Stimulated activated CD4-positive, alpha-beta T cell treated with anti-CD3 and anti-CD28 coated beads, Interleukin-15, amount 100 ng/mL, for 1 hour (primary cell): ENCODE data around the gene PTPDC1.
A peak's percentile ranks its signal among the peaks of the same experiment; 100 is the strongest.

Source experiments
- DNase-seq, 2 donors: peaks; one replicate each; pipeline ENCODE4 v3.0.0-alpha.2; 2020; ENCODE audit warnings: low read depth in 1 of 2, low spot score in 1 of 2

The PTPDC1 gene, protein sequence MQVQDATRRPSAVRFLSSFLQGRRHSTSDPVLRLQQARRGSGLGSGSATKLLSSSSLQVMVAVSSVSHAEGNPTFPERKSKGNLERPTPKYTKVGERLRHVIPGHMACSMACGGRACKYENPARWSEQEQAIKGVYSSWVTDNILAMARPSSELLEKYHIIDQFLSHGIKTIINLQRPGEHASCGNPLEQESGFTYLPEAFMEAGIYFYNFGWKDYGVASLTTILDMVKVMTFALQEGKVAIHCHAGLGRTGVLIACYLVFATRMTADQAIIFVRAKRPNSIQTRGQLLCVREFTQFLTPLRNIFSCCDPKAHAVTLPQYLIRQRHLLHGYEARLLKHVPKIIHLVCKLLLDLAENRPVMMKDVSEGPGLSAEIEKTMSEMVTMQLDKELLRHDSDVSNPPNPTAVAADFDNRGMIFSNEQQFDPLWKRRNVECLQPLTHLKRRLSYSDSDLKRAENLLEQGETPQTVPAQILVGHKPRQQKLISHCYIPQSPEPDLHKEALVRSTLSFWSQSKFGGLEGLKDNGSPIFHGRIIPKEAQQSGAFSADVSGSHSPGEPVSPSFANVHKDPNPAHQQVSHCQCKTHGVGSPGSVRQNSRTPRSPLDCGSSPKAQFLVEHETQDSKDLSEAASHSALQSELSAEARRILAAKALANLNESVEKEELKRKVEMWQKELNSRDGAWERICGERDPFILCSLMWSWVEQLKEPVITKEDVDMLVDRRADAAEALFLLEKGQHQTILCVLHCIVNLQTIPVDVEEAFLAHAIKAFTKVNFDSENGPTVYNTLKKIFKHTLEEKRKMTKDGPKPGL

GRCh38 chr9:94084314-94084713, at the start of gene PTPDC1:
TSS of gene PTPDC1 (plus strand) at chr9:94084464. CDS start at chr9:94084531, 67 bp downstream.
- DNase-seq, result no peak

DNA sequence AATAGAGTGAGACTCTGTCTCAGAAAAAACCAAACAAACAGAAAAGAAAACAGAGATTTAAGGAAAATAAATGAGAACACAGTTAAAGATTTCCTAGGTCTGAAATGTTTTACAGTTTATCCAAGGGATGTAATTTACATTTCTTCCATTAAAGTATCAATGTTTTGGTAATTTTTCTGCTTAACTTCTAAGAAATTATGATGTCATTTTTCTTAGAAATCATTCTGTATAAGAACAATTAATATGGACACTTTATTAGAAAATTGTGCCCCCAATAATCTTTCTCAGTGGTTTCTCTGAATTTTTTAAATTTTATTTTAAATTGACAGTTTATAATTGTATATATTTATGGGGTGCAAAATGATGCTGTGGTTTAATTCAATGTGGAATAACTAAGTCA, 49.8 kb upstream of the PTPDC1 start:
- DNase-seq, result no peak

DNA sequence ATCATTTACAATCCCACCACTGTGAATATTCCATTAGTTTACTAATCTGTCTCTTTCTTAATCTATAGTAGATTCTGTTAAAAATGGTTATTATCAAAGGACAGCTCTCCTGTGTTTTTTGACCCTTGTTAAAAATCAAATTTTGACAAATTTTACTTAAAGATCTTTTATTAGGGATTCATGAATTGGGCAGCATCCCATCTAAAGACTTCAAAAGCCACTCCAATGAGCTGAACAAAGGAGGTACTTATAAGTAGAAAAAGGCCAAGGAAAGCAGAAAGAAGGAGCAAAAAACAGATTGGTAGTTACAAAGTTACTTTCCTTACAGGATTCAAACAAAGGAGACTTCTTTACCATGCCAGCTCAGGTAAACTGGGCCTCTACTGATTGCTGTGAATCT, 44.5 kb upstream of the PTPDC1 start:
- DNase-seq, result no peak

- no peak for DNase-seq
Observed at GRCh38 chr9:94042516-94043360, 41.5 kb upstream of the PTPDC1 start.

GRCh38 chr9:94054716-94055115, 29.5 kb upstream of the PTPDC1 start:
- DNase-seq, result no peak

DNA sequence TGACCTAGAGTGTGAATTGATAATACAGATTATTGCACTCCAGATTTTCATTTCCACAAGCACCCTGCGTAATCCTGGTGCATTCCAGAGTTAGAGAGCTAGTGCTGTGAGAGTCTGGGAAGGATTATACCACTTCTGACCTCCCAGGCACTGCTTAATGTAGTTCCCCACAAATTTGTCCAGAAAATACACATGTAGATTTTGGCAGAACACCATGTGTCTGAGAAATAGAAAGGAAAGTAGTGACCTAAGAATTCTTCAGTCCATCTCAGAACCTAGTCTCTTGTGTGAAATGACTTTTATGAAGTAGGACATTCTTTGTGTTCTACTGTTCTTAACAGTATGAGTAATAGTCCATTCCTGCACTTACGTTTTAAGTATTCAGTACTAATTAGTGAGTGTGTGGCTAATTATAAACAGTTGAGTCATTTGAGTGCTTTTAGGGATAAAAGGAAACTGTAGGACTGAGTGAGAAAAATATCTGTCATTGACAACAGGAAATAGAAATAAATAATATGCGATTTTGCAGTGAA, 27.8 kb upstream of the PTPDC1 start:
- DNase-seq, result no peak

DNA sequence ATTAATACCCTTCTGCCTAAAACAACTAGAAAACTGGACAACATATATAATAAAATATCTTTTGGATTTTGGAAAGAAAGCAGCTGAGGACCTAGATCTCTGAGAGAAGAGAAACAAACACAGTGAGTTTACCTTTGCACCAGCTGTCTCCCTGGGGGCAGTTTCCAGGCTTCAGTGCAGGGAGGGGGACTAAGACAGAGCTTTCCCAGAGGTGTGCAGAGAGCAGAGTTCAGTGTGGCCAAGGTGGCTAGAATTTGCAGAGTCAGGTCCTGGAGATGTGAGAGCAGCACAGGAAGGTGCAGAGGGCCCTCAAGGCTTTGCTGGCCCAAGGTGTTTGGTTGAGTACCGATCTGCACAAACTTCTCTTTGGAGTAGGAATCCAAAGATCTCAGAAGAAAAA, 26.3 kb upstream of the PTPDC1 start:
- DNase-seq, result no peak

- DNase-seq, result no peak
Observed at GRCh38 chr9:94061864-94062263, 22.4 kb upstream of the PTPDC1 start.

DNA sequence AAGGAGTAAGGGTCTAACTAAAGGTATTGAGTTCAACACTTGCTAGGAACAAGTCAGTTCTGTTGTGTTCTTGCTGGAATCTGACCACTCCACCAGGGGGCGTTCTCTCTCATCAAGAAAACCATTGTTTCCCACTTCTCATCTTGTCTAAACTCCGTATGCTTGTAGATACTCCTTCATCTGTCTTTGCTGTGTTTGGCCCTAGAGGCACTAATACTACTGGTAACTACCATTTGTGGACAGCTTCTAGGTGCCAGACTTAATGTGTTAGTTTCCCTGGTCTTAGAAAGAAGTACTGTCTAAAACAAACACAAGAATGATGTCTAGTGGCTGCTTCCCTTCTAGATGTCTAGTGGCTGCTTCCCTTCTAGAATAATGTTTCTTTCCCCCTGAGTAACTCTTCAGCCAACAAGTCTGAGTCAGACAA, 18.7 kb upstream of the PTPDC1 start:
- DNase-seq, result peak; percentile 34 to 40

DNA sequence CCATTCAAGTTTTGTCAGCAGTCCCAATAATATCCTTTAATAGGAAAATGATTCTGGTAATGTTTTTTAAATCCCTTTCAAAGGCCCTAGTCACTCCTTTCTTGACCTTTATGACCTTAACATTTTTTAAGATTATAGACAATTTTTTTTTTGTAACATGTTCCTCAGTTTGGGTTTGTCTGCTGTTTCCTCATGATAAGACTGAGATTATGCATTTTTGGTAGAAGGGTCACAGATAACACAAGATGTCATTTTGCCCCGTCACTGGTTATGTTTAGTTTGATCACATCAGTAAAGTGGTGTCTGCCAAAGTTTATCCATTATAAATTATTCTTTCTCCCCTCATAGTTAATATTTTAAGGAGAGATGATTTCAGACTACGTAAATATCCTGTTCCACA, 16.0 kb upstream of the PTPDC1 start:
- no peak for DNase-seq

DNA sequence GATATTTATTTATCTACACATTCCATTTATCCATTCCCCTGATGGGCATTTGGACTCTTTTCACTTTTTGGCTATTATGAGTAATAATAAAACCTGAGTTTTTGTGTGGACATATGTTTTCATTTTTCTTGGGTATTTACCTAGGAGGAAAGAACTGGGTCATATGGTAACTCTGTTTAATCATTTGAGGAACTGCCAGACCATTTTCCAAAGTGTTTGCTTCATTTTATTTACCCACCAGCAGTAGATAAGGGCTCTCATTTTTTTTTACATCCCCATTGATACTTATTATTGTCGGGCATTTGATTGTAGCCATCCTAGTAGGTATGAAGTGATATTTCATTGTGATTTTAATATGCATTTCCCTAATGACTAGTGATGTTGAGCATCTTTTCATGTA, 7.7 kb upstream of the PTPDC1 start:
- DNase-seq, result no peak

DNA sequence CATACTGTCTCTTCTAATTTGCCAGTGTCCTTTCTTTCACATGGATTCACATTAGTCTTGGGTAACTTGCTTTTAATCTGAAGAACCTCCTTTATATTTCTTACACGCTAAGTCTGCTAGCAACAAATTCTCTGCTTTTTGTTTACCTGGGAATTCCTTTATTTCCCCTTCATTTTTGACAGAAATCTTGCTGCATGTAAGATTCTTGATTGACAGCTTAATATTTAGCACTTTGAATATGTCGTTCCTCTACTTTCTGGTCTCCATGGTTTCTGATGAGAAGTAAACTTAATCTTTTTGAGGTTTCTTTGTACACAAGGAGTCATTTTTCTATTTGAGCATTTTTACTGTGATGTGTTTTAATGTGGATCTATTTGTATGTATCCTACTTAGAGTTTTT, 6.2 kb upstream of the PTPDC1 start:
- DNase-seq, result no peak

GRCh38 chr9:94079236-94079635, 5.0 kb upstream of the PTPDC1 start:
- no peak for DNase-seq

DNA sequence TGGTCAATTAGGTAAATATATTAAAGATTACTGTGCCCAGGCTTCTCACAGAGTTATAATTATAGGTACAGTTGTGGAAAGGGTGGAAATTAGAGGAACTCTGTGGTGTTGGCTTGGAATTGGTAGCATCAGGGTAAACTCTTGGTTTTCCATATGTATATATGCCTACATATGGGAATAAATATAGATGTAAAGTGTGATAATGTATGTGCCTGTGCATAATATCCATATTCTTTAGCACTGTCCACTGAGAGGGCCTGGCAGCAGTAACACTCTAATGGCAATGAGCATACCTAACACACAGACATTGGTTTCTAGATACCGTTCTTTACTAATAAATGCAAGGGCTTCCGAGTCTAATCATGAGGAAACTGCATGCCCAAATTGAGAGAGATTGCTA, 4.0 kb upstream of the PTPDC1 start:
- DNase-seq, result no peak

- no peak for DNase-seq
Observed at GRCh38 chr9:94081435-94081834, 2.8 kb upstream of the PTPDC1 start.

- no peak for DNase-seq
Observed at GRCh38 chr9:94081864-94082463, 2.3 kb upstream of the PTPDC1 start.

DNA sequence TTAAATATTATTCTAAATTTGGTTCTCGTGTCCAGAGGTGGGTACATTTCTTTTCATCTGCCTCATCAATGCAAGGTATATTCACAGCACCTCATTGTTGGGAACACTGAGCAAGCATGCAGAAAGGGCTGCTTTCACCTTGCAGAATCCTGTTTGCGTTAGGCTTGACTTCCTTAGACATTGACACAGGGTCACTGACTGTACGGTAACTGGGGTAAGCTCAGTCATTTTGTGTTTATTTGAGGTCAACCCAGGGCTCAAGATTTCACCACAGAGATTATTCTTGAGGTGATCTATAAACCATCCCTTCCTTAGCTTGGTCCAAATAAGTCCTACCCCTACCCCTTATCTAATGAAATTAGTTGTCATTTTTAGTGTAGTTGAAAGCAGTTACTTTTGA, 1.7 kb upstream of the PTPDC1 start:
- DNase-seq, result no peak

DNA sequence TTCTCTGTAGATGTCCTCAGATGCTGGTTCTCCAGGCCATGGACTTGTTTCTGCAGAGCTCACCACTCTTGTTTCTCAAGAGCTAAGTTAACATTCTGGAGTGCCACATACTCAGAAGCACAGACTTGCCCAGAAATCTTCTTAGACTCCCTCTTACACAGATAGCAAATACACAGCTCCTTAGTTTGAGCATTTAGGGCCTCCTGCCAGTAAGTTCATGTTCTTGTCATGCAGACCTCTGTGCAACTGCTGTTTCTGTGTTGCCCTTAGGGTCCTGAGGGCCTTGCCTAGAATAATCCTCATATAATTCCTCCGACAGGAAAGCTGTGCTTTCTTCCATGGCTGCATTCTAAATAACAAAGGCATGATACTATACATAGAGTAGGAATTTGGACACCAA, 1.3 kb upstream of the PTPDC1 start:
- DNase-seq, result no peak

GRCh38 chr9:94083384-94083783, 880 bp upstream of the PTPDC1 start:
- DNase-seq, result no peak

- no peak for DNase-seq
Observed at GRCh38 chr9:94085062-94085639, 887 bp downstream of the PTPDC1 start.
